ENCODE results near the gene INTS15. TPM values are rescaled to one million over a fixed set of nuclear protein-coding genes. Genes with fewer than 3 reads are reported as not detected.
"Not testable (repeated sequence)": the region's sequence is repeated elsewhere in the genome, so short reads cannot be mapped to it uniquely, and the experiment has no call there.

The INTS15 gene
- total and polyA plus RNA-seq, 4 donors, result 13.8 to 34.5 (median 22.4) TPM

DNA sequence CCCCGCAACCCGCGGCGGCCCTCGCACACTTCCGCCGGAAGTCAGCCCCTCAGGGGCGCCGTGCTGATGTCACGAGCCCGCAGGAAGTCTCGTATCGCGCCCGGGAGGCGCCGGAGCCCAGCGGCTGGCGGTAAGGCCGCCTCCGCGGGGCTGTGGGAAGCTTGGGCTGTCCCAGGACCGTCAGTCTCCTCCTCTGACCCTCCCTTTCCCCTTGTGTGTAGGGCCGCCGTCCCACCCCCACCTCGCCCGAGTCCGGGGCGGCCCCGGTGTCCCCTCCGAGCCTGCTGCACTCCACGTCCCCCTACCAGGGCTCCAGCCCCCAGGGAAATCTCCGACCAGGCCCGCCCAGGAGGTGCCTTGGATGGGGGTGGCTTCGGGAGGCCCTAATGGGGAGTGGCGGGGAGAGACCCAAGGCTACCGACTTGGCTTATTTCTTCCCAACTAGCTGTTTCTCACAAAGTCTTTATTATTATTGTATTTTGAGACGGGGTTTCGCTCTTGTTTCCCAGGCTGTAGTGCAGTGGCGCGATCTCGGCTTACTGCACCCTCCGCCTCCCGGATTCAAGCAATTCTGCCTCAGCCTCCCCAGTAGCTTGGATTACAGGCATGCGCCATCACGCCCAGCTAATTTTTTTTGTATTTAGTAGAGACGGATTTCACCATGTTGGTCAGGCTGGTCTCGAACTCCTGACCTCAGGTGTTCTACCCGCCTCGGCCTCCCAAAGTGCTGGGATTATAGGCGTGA is 12.3 kb upstream of the INTS15 start, which contains the start of gene ZDHHC4:
Gene ZDHHC4 (plus strand): TSS at position 86 of the 745 bp plus-strand sequence. CDS start 3,108 bp downstream, outside the sequence.
- Histone ChIP-seq H3K36me3 (ENCODE audit: control insufficient read depth in 4 of 4, insufficient read depth in 4 of 4, low read length in 4 of 4) (peaks cover 0 to 11% (median 5%) of the 10 kb centered on the region in 4 donors), H3K27me3 (ENCODE audit: control insufficient read depth in 3 of 3, insufficient read depth in 3 of 3, low read length in 2 of 3) (no peaks in the 10 kb centered on the region), H3K4me1 (ENCODE audit: control insufficient read depth in 5 of 5, insufficient read depth in 5 of 5, low read length in 5 of 5) (peaks cover 0 to 6% (median 0%) of the 10 kb centered on the region in 5 donors), H3K27ac (ENCODE audit: low read depth in 1 of 2, low read length in 1 of 2) (peak within 1 kb of the TSS; percentile 86 to 98), H3K9me3 (ENCODE audit: control insufficient read depth in 4 of 4, insufficient read depth in 3 of 4, low read length in 3 of 4) (no peaks in the 10 kb centered on the region), H3K9ac (ENCODE audit: insufficient read depth in 1 of 2, low read length in 2 of 2) (peak within 1 kb of the TSS; percentile 67 to 89), H3K4me3 (peak within 1 kb of the TSS; percentile 81)
- DNase-seq, result peak; percentile 93 to 96 (median 93)
- peak; percentile 98 for ATAC-seq (ENCODE audit: insufficient read depth, low FRiP score)
- TF ChIP-seq, protein P1, sequence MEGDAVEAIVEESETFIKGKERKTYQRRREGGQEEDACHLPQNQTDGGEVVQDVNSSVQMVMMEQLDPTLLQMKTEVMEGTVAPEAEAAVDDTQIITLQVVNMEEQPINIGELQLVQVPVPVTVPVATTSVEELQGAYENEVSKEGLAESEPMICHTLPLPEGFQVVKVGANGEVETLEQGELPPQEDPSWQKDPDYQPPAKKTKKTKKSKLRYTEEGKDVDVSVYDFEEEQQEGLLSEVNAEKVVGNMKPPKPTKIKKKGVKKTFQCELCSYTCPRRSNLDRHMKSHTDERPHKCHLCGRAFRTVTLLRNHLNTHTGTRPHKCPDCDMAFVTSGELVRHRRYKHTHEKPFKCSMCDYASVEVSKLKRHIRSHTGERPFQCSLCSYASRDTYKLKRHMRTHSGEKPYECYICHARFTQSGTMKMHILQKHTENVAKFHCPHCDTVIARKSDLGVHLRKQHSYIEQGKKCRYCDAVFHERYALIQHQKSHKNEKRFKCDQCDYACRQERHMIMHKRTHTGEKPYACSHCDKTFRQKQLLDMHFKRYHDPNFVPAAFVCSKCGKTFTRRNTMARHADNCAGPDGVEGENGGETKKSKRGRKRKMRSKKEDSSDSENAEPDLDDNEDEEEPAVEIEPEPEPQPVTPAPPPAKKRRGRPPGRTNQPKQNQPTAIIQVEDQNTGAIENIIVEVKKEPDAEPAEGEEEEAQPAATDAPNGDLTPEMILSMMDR (IDR thresholded peaks at IDR 0.05; ENCODE audit: control extremely low read depth, extremely low read depth), result no peak
- WGBS, 2 donors, result 16 to 18% methylated on average over 46 to 51 of the region's 51 CpGs

DNA sequence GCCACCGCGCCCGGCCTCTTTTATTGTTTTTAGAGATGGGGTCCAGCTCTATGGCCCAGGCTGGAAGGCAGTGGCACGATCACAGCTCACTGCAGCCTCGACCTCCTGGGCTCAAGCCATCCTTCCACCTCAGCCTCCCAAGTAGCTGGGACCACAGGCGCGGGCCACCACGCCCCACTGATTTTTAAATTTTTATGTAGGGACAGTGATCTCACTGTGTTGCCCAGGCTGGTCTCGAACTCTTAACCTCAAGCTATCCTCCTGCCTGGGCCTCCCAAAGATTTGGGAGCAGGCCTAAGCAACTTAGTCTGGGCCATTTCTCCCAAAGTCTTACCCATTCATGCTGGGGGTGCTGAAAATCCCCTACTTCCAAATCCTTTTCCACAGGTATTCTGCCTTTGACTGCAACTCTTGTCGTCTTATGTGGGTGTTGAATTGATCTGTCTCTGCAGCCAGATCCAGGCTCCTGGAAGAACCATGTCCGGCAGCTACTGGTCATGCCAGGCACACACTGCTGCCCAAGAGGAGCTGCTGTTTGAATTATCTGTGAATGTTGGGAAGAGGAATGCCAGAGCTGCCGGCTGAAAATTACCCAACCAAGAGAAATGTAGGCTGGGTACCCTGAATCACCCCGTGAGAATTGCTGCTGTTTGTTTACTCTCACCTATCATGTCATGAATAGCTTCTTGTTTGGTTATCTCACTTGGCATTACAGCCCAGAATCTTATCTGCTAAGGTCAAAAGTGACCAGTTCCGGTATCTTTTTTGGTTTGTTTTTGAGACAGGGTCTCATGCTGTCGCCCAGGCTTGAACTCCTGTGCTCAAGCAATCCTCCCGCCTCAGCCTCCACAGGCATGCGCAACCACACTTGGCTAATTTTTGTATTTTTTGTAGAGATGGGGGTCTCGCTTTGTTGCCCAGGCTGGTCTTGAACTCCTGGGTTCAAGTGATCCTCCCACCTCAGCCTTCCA is 11.4 kb upstream of the INTS15 start:
- no peak overlapping the region for H3K9ac ChIP-seq (ENCODE audit: insufficient read depth in 1 of 2, low read length in 2 of 2)
- H3K9me3 ChIP-seq (ENCODE audit: control insufficient read depth in 4 of 4, insufficient read depth in 3 of 4, low read length in 3 of 4), result no peaks in the 10 kb centered on the region
- H3K4me3 ChIP-seq, result no peak overlapping the region
- no peaks in the 10 kb centered on the region for H3K27me3 ChIP-seq (ENCODE audit: control insufficient read depth in 3 of 3, insufficient read depth in 3 of 3, low read length in 2 of 3)
- peaks cover 0 to 6% (median 0%) of the 10 kb centered on the region in 5 donors for H3K4me1 ChIP-seq (ENCODE audit: control insufficient read depth in 5 of 5, insufficient read depth in 5 of 5, low read length in 5 of 5)
- no peak overlapping the region for H3K27ac ChIP-seq (ENCODE audit: low read depth in 1 of 2, low read length in 1 of 2)
- ATAC-seq (ENCODE audit: insufficient read depth, low FRiP score) (no peak), DNase-seq (no peak)
- TF ChIP-seq, protein P1 (IDR thresholded peaks at IDR 0.05; ENCODE audit: control extremely low read depth, extremely low read depth), result no peak
- 88 to 92% methylated on average over 18 of the region's 18 CpGs for WGBS, 2 donors
- H3K36me3 ChIP-seq (ENCODE audit: control insufficient read depth in 4 of 4, insufficient read depth in 4 of 4, low read length in 4 of 4), result peaks cover 2 to 15% (median 11%) of the 10 kb centered on the region in 4 donors

GRCh38 chr7:6579446-6579845 is 10.4 kb upstream of the INTS15 start:
- no peaks in the 10 kb centered on the region for H3K27me3 ChIP-seq (ENCODE audit: control insufficient read depth in 3 of 3, insufficient read depth in 3 of 3, low read length in 2 of 3)
- peaks cover 0 to 6% (median 0%) of the 10 kb centered on the region in 5 donors for H3K4me1 ChIP-seq (ENCODE audit: control insufficient read depth in 5 of 5, insufficient read depth in 5 of 5, low read length in 5 of 5)
- no peaks in the 10 kb centered on the region for H3K9me3 ChIP-seq (ENCODE audit: control insufficient read depth in 4 of 4, insufficient read depth in 3 of 4, low read length in 3 of 4)
- H3K4me3 ChIP-seq, result no peak overlapping the region
- WGBS, 2 donors, result 92% methylated on average over 4 of the region's 4 CpGs
- TF ChIP-seq, protein P1 (IDR thresholded peaks at IDR 0.05; ENCODE audit: control extremely low read depth, extremely low read depth), result no peak
- ATAC-seq (ENCODE audit: insufficient read depth, low FRiP score) (no peak), DNase-seq (no peak)
- H3K36me3 ChIP-seq (ENCODE audit: control insufficient read depth in 4 of 4, insufficient read depth in 4 of 4, low read length in 4 of 4), result peaks cover 5 to 17% (median 13%) of the 10 kb centered on the region in 4 donors
- no peak overlapping the region for H3K9ac ChIP-seq (ENCODE audit: insufficient read depth in 1 of 2, low read length in 2 of 2)
- H3K27ac ChIP-seq (ENCODE audit: low read depth in 1 of 2, low read length in 1 of 2), result no peak overlapping the region

- not testable (repeated sequence) for H3K27ac ChIP-seq (ENCODE audit: low read depth in 1 of 2, low read length in 1 of 2); H3K9ac ChIP-seq (ENCODE audit: insufficient read depth in 1 of 2, low read length in 2 of 2); H3K4me1 ChIP-seq (ENCODE audit: control insufficient read depth in 5 of 5, insufficient read depth in 5 of 5, low read length in 5 of 5); H3K4me3 ChIP-seq; DNase-seq; H3K9me3 ChIP-seq (ENCODE audit: control insufficient read depth in 4 of 4, insufficient read depth in 3 of 4, low read length in 3 of 4); ATAC-seq (ENCODE audit: insufficient read depth, low FRiP score); H3K27me3 ChIP-seq (ENCODE audit: control insufficient read depth in 3 of 3, insufficient read depth in 3 of 3, low read length in 2 of 3)
- peaks cover 5 to 15% (median 14%) of the 10 kb centered on the region in 4 donors for H3K36me3 ChIP-seq (ENCODE audit: control insufficient read depth in 4 of 4, insufficient read depth in 4 of 4, low read length in 4 of 4)
- 93 to 97% methylated on average over 8 of the region's 8 CpGs for WGBS, 2 donors
These were observed 3.9 kb upstream of the INTS15 start for GRCh38 chr7:6585746-6586432.

Data from lung (tissue), 12 donors.